Gastrocnemius medialis (tissue), 4 donors: ENCODE results near the gene CBX6.

ENCODE experiments used
- POLR2A ChIP-seq, 2 donors: fragments of 450-650 bp; IDR thresholded peaks; one replicate each; pipeline ENCODE4 v1.6.1; 2017; ENCODE audit warnings: antibody characterized with exemption in 2 of 2, mild to moderate bottlenecking in 2 of 2, moderate library complexity in 2 of 2
- TF ChIP-seq, protein P1 (sequence below), 5 experiments: fragments of 450-650 bp in 3 of 5; fragments of 200-600 bp in 2 of 5; sonication (generic) in 2 of 5; IDR thresholded peaks in 4 of 5; conservative IDR thresholded peaks in 1 of 5; 1 replicate in 4 of 5; 2 replicates in 1 of 5; pipeline ENCODE4 v1.5.1; 2016 to 2019; ENCODE audit warnings: antibody characterized with exemption in 5 of 5, mild to moderate bottlenecking in 3 of 5, moderate library complexity in 3 of 5

DNA sequence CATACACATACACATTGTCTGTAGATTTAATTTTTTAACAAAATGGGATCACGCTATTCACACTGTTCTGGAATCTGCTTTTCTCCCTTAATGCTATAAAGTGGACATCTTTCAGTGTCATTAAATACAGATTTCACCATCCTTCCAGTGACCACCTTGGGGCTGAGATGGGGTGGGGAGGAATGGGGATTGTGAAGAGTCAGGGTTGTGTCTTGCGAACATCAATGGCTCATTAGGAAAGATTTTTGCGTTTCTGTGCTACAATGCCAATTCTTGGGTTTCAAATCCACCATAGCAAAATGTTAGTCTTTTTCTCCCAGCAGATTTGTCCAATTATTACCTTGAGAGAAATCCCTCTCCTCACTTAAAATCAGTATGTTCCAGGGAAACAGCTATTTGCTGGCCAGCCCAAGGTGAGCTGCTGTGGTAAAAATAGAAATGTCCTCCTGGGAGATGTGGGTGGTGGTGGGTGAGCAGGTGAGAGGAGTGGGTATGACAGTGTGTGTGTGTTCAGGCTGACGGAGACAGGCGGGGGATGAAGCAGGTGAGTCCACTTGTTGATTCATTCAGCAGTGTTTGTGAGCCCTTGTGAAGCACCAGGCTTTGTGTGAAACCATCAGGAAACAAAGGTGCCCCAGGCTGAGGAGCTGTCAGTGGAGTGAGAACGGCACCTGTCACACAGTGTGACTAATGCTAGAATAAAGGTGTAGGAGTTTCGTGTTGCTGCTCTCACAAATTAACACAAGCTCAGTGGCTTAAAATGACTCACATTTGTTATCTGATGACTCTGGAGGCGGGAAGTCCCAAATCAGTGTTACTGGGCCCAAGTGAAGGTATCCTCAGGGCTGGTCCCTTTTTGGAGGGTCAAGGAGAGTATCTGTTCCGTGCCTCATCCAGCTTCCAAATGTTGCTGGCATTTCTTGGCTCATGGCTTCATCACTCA lies 1.7 kb upstream of the CBX6 start:
- TF ChIP-seq, protein P1, sequence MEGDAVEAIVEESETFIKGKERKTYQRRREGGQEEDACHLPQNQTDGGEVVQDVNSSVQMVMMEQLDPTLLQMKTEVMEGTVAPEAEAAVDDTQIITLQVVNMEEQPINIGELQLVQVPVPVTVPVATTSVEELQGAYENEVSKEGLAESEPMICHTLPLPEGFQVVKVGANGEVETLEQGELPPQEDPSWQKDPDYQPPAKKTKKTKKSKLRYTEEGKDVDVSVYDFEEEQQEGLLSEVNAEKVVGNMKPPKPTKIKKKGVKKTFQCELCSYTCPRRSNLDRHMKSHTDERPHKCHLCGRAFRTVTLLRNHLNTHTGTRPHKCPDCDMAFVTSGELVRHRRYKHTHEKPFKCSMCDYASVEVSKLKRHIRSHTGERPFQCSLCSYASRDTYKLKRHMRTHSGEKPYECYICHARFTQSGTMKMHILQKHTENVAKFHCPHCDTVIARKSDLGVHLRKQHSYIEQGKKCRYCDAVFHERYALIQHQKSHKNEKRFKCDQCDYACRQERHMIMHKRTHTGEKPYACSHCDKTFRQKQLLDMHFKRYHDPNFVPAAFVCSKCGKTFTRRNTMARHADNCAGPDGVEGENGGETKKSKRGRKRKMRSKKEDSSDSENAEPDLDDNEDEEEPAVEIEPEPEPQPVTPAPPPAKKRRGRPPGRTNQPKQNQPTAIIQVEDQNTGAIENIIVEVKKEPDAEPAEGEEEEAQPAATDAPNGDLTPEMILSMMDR (IDR thresholded peaks at IDR 0.05 in 4 of 5, conservative IDR thresholded peaks at IDR 0.05 in 1 of 5): no peak
- TF ChIP-seq POLR2A (IDR thresholded peaks at IDR 0.05): no peak
